Measurements from ENCODE around the gene TENT4A. TPM values are rescaled to one million over a fixed set of nuclear protein-coding genes. Genes with fewer than 3 reads are reported as not detected.

The TENT4A gene
- total and polyA plus RNA-seq, 11 donors, result 4.3 to 20.3 (median 11.2) TPM

- ATAC-seq (no peak), DNase-seq (no peak)
- intact Hi-C loops (cut with DNase I), result no loop called here
- Histone ChIP-seq H3K9me3 (no peaks in the 10 kb centered on the region), H3K27me3 (peaks cover 0 to 9% (median 0%) of the 10 kb centered on the region in 9 donors), H3K4me1 (peaks cover 0 to 7% (median 0%) of the 10 kb centered on the region in 12 donors), H3K27ac (no peak overlapping the region), H3K4me3 (no peak overlapping the region), H3K36me3 (no peaks in the 10 kb centered on the region)
- WGBS, 4 donors, result 41 to 52% (median 45%) methylated on average over 16 to 17 of the region's 17 CpGs
- TF ChIP-seq POLR2A (IDR thresholded peaks at IDR 0.05), result no peak
- TF ChIP-seq, protein P1, sequence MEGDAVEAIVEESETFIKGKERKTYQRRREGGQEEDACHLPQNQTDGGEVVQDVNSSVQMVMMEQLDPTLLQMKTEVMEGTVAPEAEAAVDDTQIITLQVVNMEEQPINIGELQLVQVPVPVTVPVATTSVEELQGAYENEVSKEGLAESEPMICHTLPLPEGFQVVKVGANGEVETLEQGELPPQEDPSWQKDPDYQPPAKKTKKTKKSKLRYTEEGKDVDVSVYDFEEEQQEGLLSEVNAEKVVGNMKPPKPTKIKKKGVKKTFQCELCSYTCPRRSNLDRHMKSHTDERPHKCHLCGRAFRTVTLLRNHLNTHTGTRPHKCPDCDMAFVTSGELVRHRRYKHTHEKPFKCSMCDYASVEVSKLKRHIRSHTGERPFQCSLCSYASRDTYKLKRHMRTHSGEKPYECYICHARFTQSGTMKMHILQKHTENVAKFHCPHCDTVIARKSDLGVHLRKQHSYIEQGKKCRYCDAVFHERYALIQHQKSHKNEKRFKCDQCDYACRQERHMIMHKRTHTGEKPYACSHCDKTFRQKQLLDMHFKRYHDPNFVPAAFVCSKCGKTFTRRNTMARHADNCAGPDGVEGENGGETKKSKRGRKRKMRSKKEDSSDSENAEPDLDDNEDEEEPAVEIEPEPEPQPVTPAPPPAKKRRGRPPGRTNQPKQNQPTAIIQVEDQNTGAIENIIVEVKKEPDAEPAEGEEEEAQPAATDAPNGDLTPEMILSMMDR (IDR thresholded peaks at IDR 0.05), result no peak
Measured at GRCh38 chr5:6775571-6775970, 62.3 kb downstream of the TENT4A start.

DNA sequence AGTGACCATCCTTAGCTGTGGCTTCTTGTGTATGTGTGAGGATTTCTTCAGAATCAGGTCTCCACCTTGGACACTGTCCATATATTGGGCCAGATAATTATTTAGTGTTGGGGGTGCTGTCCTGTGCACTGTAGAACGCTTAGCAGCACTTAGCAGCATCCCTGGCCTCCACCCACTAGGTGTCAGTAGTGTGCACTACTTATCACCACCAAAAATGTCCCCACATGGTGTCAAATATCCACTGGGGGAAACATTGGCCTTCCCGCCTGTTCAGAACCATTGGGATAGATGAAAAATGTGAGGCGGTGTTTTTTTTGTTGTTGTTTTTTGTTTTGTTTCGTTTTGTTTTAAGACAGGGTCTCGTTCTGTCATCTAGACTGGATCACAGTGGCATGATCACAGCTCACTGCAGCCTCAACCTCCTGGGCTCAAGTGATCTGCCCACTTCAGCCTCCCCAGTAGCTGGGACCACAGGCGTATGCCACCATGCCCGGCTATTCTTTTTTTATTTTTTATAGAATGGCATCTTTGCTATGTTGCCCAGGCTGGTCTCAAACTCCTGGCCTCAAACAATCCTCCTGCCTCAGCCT lies 67.7 kb downstream of the TENT4A start:
- Histone ChIP-seq H3K27me3 (no peaks in the 10 kb centered on the region), H3K4me1 (no peaks in the 10 kb centered on the region), H3K36me3 (no peaks in the 10 kb centered on the region), H3K4me3 (no peak overlapping the region), H3K9me3 (no peaks in the 10 kb centered on the region), H3K27ac (no peak overlapping the region)
- no peak for ATAC-seq
- intact Hi-C loops (cut with DNase I), result no loop called here
- 89 to 93% (median 90%) methylated on average over 7 of the region's 7 CpGs for WGBS, 4 donors
- TF ChIP-seq POLR2A (IDR thresholded peaks at IDR 0.05), result no peak
- TF ChIP-seq, protein P1 (IDR thresholded peaks at IDR 0.05), result peak in 3 of 12 donors; percentile 9 to 35 (median 35)
- no peak for DNase-seq

- no peak for DNase-seq
- no peak for TF ChIP-seq POLR2A (IDR thresholded peaks at IDR 0.05)
- TF ChIP-seq, protein P1 (IDR thresholded peaks at IDR 0.05), result no peak
- Histone ChIP-seq H3K27ac (no peak overlapping the region), H3K27me3 (no peaks in the 10 kb centered on the region), H3K4me3 (no peak overlapping the region), H3K9me3 (no peaks in the 10 kb centered on the region), H3K4me1 (no peaks in the 10 kb centered on the region), H3K36me3 (no peaks in the 10 kb centered on the region)
- WGBS, 4 donors, result 85 to 88% (median 86%) methylated on average over 3 of the region's 3 CpGs
- ATAC-seq, result no peak
- intact Hi-C loops (cut with DNase I), result no loop called here
Measured at GRCh38 chr5:6781716-6782115, 68.5 kb downstream of the TENT4A start.

GRCh38 chr5:6783787-6784186 lies 70.6 kb downstream of the TENT4A start:
- intact Hi-C loops (cut with DNase I), result no loop called here
- Histone ChIP-seq H3K4me3 (no peak overlapping the region), H3K4me1 (peaks cover 0 to 8% (median 0%) of the 10 kb centered on the region in 12 donors), H3K9me3 (no peaks in the 10 kb centered on the region), H3K27me3 (peaks cover 0 to 4% (median 0%) of the 10 kb centered on the region in 9 donors), H3K27ac (no peak overlapping the region), H3K36me3 (no peaks in the 10 kb centered on the region)
- DNase-seq (no peak), ATAC-seq (no peak)
- WGBS, 4 donors, result 80 to 89% (median 86%) methylated on average over 2 of the region's 2 CpGs
- TF ChIP-seq, protein P1 (IDR thresholded peaks at IDR 0.05), result no peak
- no peak for TF ChIP-seq POLR2A (IDR thresholded peaks at IDR 0.05)
